Measurements from ENCODE around the gene TSHB.
"Not testable (repeated sequence)": the region's sequence is repeated elsewhere in the genome, so short reads cannot be mapped to it uniquely, and the experiment has no call there.

The TSHB gene

GRCh38 chr1:115029526-115029925 lies at the start of gene TSHB:
TSHB (plus strand) TSS chr1:115029826; CDS start chr1:115033363, 3,537 bp downstream.
- no peak for DNase-seq

DNA sequence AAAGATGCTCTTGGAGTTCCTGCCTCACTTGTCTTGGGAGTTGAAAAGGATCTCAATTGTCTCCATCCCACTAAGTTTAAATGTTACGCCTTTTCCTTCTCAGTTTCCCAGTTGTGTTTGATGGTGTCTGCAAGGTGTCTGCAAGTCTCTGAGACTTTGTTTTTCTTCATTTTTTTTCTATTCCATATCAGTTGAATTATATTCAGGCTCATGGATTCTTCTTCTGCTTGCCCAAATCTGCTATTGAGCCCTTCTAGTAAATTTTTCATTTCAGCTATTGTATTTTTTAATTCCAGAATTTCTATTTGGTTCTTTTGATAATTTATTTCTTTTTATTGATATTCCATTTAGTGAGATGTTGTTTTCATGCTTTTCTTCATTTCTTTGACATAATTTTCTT lies 47.4 kb upstream of the TSHB start:
- DNase-seq = no peak

DNA sequence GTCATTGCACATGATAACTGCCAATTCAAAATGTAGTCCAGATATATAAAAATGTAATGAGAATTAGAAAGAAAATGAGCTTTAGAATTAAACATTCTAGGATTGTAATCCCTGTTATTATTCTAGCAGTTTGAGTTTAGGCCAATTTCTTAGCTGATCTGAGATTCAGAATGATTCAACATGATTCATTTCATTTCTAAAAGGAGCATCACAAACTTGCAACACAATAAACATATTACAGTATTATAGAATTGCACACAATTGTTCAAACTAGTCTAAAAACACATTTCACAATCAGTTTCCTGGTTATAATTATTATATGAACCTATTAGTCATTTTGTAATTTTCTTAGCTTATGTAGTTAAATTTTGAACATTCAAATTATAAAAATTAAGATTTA lies 43.3 kb upstream of the TSHB start:
- DNase-seq = no peak

- no peak for DNase-seq
These were observed 41.5 kb upstream of the TSHB start for GRCh38 chr1:114988095-114988494.

DNA sequence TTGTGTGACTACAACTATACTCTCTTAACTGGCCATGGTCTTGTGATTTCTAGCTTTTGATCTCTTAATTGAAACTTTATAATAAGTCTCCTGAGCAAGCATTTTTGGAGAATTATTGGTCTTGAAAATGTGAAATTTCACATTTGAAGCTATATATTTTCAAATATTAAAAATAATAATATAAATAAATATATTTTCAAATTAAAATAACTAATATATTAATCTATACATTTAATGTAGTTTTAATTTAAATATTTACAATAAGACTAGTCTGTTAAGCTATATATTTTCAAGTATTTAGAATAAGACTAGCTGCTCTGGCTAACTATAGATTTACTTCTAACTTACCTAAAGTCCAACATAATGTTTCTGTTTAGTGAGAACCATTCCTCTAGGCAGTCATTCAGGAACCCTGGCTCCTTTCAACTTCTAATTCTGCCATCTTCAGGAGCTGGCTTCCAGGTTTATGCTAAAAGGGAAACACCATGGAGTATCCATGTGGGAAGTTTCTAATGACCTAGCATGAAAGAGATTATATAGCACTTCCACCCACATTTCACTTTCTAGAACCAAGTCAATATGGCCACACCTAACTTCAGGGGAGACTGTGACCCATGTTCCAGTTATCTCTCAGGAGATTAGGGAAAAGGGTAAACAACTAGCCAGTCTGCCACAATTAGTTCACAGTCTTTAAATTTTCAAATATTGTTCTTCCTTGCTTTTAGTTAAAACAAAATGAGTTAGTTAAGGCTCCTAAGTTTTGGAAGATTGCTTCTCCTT lies 31.9 kb upstream of the TSHB start:
- no peak for DNase-seq

DNA sequence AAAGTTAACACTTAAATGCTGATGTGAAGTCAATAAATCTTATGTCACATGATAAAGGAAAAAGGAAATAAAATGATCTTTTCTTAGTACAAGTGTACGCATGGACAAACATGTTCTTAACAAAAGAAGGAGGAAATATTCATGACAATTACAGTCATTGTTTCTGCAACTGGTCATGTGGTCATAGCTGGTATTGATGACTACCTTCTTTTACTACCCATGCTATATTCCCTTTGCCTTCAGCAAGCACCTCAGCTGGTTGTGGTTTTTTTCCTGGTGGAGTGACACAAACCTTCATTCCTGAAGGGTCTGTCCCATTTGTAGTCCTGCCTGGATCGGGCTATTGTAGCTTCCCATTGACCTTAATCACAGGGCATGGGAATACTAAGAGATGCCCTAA lies 23.4 kb upstream of the TSHB start:
- DNase-seq = no peak

- DNase-seq = no peak
These were observed 17.6 kb upstream of the TSHB start for GRCh38 chr1:115012006-115012405.

GRCh38 chr1:115012434-115012833 lies 17.2 kb upstream of the TSHB start:
- DNase-seq = no peak

GRCh38 chr1:115013792-115014191 lies 15.8 kb upstream of the TSHB start:
- no peak for DNase-seq

GRCh38 chr1:115019549-115019948 lies 10.1 kb upstream of the TSHB start:
- not testable (repeated sequence) for DNase-seq

DNA sequence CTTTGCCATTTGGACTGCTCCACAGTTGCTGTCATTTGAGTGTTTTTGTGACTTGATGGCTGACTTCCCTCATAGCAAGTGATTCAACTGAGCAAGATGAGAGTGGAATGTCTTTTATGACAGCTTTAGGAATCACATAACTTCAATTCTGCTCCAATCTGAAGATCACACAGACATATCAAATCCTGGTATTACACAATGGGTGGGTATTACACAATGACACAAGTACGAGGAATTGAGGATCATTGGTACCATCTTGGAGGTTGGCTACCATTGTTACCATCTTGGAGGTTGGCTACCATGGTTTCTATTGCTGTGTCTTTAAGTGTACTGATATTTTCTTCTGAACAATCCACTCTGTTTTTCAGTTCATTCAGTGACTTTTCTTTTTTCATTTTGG lies 8.5 kb upstream of the TSHB start:
- no peak for DNase-seq

DNA sequence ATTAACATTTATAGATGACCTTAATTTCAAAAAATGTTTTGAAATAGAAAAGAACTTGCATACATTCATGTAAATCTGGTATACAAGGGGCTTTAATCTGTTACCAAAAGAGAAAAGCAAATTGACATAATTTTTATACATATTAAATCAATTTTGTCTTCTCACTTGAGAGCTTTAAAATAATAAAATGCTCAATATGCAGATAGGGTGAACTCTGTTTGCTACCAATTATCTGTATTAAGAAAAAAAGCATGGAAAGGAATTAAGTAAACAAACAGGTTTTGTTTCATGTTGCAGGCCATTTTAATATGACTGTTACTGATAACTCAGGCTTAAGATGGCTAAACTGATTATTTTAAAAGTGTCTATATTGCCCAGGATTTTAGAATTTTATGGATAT lies 6.0 kb upstream of the TSHB start:
- no peak for DNase-seq

DNA sequence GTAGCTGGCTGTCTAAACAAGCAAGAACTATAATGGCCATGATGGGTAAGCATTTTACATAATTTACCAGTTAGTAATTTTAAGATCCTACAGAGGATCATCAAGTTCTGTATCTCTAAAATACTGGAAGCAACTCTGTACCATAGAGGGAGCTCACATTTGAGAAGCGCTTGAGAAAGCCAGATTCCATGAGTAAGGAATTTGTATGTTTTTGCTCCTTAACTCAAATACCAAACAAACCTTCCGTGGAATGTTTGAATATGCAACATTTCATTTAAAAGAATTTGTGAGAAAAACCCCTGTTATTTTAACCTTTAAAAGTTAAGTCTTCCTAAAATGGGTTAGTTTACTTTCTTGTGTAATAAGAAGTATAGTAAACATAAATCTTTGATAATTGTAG lies 2.0 kb downstream of the TSHB start:
- no peak for DNase-seq

GRCh38 chr1:115035652-115036051 lies 6.0 kb downstream of the TSHB start:
- no peak for DNase-seq

GRCh38 chr1:115036814-115037507 lies 7.3 kb downstream of the TSHB start:
- no peak for DNase-seq

DNA sequence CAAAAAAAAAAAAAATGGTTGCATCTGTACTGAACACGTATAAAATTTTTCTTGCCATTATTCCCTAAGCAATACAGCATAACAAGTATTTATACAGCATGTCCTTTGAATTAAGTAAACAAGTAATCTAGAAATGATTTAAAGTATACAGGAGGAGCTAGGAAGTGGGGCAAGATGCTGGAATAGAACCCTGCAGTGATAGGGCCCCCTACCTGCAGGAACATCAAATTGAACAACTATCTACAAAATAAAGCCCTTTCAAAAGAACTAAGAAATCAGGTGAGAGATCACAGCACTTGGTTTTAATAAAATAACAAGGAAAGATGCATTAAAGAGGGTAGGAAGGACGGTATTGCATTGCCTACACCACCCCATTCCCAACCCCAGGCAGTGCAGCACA lies 10.9 kb downstream of the TSHB start:
- no peak for DNase-seq

DNA sequence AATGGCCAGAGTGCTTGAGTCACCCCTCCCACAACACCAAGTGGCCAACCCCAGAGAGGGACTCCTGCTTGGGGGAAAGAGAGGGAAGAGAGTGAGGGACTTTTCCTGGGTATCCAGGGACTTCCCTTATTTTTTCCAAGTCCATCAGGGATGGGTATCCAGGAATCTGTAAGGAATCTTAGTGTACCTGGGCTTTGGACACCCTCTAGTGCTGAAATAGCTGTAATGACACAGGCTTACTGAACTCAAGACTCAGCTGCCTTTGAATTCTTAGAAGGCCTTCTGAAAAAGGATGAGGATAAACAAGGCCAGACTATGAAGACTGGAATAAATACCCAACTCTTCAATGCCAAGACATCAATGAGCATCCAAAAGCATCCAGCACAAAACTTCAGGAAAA lies 12.0 kb downstream of the TSHB start:
- DNase-seq = no peak

DNA sequence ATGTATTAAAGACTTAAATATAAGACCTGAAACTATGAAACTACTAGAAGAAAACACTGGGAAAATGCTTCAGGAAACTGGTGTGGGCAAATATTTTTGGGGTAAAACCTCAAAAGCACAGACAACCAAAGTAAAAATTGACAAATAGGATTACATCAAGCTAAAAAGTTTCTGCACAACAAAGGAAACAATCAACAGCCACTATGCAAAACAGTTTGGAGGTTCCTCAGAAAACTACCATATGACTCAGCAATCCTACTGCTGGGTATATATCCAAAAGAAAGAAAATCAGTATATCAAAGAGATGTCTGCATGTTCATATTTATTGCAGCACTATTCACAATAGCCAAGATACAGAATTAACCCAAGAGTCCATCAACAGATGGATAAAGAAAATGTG lies 17.1 kb downstream of the TSHB start:
- no peak for DNase-seq

GRCh38 chr1:115051850-115052249 lies 22.2 kb downstream of the TSHB start:
- no peak for DNase-seq

DNA sequence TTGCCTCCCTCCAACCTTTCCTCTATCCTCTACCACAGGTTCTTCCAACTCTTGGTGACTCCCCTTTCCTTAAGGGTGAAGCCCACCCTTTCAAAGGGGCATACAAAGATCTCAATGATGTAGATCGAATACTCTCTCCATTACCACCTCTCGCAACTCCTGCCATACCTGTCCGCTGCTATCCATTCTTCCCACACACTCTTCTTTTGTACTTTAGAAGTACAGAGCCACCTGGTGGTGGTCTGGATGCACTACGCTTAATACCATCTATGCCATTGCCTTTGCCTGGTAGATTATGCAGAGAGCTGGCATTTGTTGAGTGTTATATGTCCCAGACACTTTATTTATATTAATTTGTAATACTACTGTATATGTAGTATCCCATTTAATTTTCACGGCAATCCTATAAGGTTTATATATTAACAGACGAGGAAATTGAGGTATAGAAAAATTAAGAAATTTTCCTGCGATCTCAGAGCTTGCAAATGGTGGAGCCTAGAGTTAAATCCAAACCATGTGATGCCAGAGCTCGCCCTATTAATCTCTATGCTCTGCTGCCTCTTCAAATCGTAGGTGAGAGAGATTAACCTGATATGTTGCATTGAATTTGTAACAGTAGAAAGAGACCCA lies 22.9 kb downstream of the TSHB start:
- DNase-seq = no peak

DNA sequence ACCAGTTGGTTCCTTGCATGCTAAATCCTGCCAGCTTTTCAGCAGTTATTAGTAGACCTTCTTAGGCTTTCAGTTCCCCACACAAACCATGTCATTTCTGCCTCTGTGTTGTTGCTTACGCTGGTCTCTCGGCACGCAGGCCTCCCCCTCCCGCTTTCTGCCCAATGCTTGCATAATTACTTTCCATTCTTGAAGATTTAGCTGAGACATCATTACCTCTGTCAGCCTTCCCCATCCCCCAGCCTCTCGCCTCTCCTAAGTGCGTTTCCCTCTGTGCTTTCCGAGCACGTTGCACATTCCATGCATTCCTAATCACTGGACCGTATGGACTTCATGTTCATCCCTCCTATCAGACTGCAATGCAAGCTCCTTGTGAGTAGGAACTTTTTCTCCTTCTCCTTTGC lies 26.8 kb downstream of the TSHB start:
- DNase-seq = no peak

DNA sequence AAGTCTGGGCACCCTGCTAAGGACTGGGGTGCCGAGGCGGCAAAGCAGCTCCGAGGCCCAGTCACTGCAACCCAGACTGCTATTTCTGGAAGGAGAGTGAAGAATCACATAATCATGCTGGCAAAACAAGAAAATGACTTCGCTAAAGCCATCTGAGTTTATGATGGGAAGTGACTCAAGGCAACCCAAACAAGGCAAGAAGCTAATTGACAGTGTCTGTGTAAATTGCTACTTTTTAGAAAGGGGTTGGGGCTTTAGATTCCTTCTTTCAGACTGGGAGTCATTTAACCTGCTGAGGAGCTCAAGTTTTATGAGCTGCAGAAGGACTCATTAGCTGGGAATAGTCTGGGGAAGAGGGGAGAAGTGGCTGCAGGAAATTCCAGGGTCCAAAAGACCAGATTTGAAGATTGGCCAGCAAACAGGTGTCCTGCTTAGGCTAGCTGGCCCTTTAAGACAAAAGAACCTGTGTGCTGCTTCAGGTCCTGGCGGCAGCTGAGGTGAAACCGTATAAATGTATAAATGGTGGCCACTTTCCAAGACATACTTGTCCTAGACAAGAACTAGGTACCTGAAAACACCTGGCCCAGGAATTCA lies 28.1 kb downstream of the TSHB start:
- no peak for DNase-seq

DNA sequence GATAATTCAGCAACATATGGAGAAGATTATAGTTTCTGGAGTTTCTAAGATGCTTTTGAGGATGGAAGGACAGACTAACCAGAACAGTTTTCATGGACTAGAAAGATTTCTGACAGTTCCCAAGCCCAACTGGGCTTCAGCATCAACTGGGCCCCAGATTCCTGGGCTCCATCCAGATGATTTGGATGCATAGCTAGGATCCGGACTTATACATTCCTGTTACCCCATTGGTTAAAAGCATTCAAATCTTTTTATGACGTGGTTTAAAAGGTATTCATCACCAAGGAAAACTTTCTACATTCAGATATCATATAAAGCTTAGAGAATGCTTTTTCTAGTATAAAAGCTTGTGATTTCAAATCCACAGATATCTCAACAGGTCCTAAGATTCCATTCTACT lies 29.7 kb downstream of the TSHB start:
- DNase-seq = no peak

DNA sequence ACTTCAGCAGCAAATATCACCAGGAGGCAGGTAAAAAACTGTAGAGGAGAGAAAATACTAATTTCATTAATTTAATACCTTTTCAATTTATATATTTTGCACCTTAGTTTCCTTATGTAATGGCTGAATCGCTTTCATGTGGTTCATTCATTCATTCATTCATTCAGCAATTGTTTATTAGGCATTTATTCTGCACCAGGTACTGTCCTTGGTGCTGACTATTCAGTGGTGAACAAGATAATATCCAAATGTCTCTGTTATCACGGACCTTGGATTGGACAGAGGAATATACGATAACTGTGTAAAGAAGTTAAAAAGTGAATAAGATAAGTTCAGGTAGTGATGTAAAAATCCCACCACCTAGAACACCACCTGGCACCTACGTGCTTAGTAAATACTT lies 30.9 kb downstream of the TSHB start:
- no peak for DNase-seq

All from NCI-H524 treated with DMSO at 0.1 percent for 48 hours (cell line).